Left ventricle myocardium inferior (tissue), 1 donor: ENCODE measurements around the gene SREBF2. TPM values are rescaled to one million over a fixed set of nuclear protein-coding genes. Genes with fewer than 3 reads are reported as not detected.

Experiments
- DNase-seq: peaks from one replicate; pipeline ENCODE4 v3.0.0-alpha.2; 2020
- H3K27ac ChIP-seq: fragments of 200-600 bp; replicated peaks from 2 replicates; pipeline ENCODE4 v1.8.0; 2021
- H3K27me3 ChIP-seq: fragments of 200-600 bp; 2 replicates; pipeline ENCODE4 v1.8.0; 2021; ENCODE audit warnings: low read depth
- H3K36me3 ChIP-seq: fragments of 200-600 bp; 2 replicates; pipeline ENCODE4 v1.8.0; 2021
- H3K4me1 ChIP-seq: fragments of 200-600 bp; 2 replicates; pipeline ENCODE4 v1.8.0; 2021
- H3K4me3 ChIP-seq: fragments of 200-600 bp; 2 replicates; pipeline ENCODE4 v1.8.0; 2021; ENCODE audit warnings: mild to moderate bottlenecking, moderate library complexity
- H3K9me3 ChIP-seq: fragments of 200-600 bp; replicated peaks from 2 replicates; pipeline ENCODE4 v1.8.0; 2021
- intact Hi-C: fragments of 100-400 bp; cut with micrococcal nuclease; formaldehyde crosslinking; loops from one replicate; pipeline ENCODE4 v1.11.0; 2022
- total RNA-seq: library from RNA; stranded (reverse); fragmentation: NEBNext Ultra II Directional; extraction: Animal tissue kit (Norgen Biotek cat#: 25700); gene quantifications from one replicate; pipeline ENCODE4 v1.2.1, GENCODE V29; 2021
- TF ChIP-seq, protein P1 (sequence below): fragments of 200-600 bp; IDR thresholded peaks from 2 replicates; pipeline ENCODE4 v1.8.0; 2021; ENCODE audit warnings: antibody characterized with exemption, mild to moderate bottlenecking, borderline replicate concordance
- donor health status: DM: no; HTN: yes; CAD: no; lungs with severe emphysema.

Gene SREBF2
- total RNA-seq, 1 donor from 2014 or later = 74.5 TPM

DNA sequence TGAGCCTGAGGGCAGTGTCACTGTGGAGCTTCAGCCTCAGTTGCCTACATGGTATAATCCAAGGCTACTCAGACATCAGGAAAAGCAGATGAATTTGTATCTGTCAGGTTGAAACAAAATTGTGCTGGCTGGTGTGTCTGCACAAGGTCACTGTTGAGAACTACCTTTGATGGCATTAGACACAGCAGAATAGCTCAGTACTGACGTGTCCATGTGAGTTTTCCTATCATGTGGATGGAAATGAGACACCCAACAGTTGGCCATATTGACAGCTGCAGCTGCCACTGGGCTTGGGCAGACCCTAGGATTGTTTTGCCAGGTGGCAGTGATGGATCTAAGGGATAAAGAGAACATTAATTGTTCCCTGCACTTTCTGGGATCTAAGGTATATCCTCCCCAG lies 16.7 kb upstream of the SREBF2 start:
- H3K27ac ChIP-seq = no peak overlapping the region

DNA sequence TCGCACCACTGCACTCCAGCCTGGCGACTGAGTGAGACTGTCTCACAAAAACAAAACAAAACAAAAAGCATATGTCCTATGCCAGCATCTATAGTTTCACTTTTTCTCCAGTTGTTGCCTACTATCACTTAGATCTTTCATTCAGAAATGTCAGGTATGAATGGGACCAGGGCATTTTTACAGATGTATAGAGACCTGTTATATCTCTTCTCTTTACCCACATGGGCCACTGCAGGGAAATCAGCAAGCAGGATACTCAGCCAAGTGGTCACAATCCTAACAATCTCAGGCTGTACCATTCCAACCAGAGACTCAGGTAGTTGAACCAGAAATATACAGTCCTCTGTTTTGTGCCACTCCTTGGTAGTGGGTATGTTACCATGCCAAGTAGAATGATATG lies 16.0 kb upstream of the SREBF2 start:
- Histone ChIP-seq H3K9me3 (no peaks in the 10 kb centered on the region), H3K36me3 (peaks cover 20% of the 10 kb centered on the region), H3K27me3 (no peaks in the 10 kb centered on the region), H3K27ac (no peak overlapping the region), H3K4me1 (no peaks in the 10 kb centered on the region), H3K4me3 (no peak overlapping the region)
- no peak for DNase-seq
- intact Hi-C loops = no loop called here
- TF ChIP-seq, protein P1, sequence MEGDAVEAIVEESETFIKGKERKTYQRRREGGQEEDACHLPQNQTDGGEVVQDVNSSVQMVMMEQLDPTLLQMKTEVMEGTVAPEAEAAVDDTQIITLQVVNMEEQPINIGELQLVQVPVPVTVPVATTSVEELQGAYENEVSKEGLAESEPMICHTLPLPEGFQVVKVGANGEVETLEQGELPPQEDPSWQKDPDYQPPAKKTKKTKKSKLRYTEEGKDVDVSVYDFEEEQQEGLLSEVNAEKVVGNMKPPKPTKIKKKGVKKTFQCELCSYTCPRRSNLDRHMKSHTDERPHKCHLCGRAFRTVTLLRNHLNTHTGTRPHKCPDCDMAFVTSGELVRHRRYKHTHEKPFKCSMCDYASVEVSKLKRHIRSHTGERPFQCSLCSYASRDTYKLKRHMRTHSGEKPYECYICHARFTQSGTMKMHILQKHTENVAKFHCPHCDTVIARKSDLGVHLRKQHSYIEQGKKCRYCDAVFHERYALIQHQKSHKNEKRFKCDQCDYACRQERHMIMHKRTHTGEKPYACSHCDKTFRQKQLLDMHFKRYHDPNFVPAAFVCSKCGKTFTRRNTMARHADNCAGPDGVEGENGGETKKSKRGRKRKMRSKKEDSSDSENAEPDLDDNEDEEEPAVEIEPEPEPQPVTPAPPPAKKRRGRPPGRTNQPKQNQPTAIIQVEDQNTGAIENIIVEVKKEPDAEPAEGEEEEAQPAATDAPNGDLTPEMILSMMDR = no peak

More for the DNA sequence above, 16.7 kb upstream of the SREBF2 start:
- intact Hi-C loops = no loop called here
- no peak for DNase-seq
- Histone ChIP-seq H3K27me3 (no peaks in the 10 kb centered on the region), H3K4me1 (no peaks in the 10 kb centered on the region), H3K4me3 (no peak overlapping the region), H3K9me3 (no peaks in the 10 kb centered on the region), H3K36me3 (peaks cover 26% of the 10 kb centered on the region)
- TF ChIP-seq, protein P1 = no peak

DNA sequence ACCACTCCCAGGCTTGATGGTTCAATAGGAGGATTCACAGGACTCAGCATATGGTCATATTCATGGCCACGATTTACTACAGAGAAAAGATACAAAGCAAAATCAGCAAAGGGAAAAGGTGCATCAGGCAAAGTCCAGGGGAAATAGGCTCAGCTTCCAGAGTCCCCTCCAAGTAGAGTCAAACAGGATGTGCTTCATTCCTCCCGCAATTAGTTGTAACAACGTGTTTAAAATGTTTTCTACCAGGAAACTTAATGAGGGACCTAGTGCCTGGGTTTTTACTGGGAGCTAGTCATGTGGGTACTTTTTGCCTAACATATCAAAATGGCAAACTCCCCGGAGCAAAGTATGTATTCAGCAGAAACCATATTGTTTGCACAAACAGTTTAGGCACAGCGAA lies 14.9 kb upstream of the SREBF2 start:
- H3K9me3 ChIP-seq = no peaks in the 10 kb centered on the region
- H3K27ac ChIP-seq = no peak overlapping the region
- no peaks in the 10 kb centered on the region for H3K4me1 ChIP-seq
- TF ChIP-seq, protein P1 = no peak
- H3K27me3 ChIP-seq = no peaks in the 10 kb centered on the region
- intact Hi-C loops = no loop called here
- peaks cover 19% of the 10 kb centered on the region for H3K36me3 ChIP-seq
- no peak for DNase-seq
- H3K4me3 ChIP-seq = no peak overlapping the region

DNA sequence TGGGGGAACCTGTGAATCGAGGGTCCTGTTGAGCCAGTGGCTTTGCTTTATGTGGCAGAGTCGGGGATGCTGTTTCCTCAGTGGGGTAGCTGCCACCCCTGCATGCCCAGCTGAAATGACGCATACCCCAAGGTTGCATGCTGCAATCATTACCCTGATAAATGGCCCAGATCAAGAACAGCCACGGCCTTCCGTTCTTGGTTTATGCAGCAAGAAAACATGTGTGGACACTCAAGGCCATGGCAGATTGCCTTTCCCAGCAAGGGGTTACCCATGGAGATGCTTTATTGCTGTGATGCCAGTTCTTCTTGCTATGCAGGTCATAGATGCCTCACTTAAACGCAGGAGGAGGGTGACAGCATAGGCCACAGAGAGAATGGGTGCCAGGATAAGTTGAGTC lies 14.3 kb upstream of the SREBF2 start:
- Histone ChIP-seq H3K4me1 (no peaks in the 10 kb centered on the region), H3K27ac (no peak overlapping the region), H3K9me3 (no peaks in the 10 kb centered on the region), H3K4me3 (no peak overlapping the region), H3K36me3 (peaks cover 13% of the 10 kb centered on the region), H3K27me3 (no peaks in the 10 kb centered on the region)
- no peak for DNase-seq
- TF ChIP-seq, protein P1 = no peak
- intact Hi-C loops = no loop called here

DNA sequence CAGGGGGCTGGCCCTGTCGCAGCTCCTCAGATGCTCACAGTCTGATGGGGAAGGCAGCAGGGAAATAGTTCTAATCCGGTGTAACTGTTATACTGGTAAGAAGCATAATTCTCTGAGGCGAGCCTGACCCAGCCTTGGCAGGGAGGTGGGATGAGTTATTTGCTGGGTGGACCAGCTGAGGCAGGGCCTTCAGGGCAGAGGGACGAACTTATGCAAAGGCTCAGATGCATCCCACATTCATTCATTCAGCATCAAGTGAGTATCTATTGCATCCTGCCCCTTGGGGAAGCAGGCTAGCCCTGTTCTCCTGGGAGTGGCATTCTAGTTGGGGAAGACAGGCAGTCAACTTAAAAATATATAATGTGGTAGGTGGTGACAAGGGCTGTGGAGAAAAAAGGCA lies 13.6 kb upstream of the SREBF2 start:
- intact Hi-C loops = no loop called here
- no peaks in the 10 kb centered on the region for H3K27me3 ChIP-seq
- no peaks in the 10 kb centered on the region for H3K4me1 ChIP-seq
- no peak for DNase-seq
- H3K27ac ChIP-seq = no peak overlapping the region
- H3K4me3 ChIP-seq = no peak overlapping the region
- TF ChIP-seq, protein P1 = no peak
- no peaks in the 10 kb centered on the region for H3K9me3 ChIP-seq
- H3K36me3 ChIP-seq = peaks cover 8% of the 10 kb centered on the region

DNA sequence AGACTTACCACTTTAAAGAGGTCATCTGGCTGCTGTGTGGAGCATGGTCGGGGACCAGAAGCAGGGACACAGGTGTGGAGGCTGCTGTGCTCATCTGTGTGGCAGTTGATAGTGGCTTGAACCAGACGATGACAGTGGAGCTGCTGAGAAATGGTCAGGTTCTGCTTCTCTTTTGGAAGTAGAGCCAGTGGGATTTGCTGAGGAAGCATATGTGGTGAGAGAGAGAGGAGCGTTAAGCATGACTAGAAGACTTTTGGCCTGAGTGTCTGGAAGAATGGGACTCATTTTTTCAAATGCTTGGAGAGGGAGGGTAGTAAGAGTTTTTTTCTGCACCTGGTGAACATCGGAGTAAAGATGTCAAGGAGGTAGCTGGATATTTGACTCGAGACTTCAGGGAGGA lies 12.5 kb upstream of the SREBF2 start:
- Histone ChIP-seq H3K4me3 (no peak overlapping the region), H3K4me1 (peaks cover 8% of the 10 kb centered on the region), H3K27me3 (no peaks in the 10 kb centered on the region), H3K9me3 (no peaks in the 10 kb centered on the region), H3K27ac (no peak overlapping the region), H3K36me3 (peaks cover 3% of the 10 kb centered on the region)
- TF ChIP-seq, protein P1 = no peak
- intact Hi-C loops = loop anchor here (5.0 kb wide), 1 partner anchor 122 kb away; no protein-coding TSS in a partner anchor
- no peak for DNase-seq
